Measurements from ENCODE around the gene TBC1D2B.
"Not testable (repeated sequence)": the region's sequence is repeated elsewhere in the genome, so short reads cannot be mapped to it uniquely, and the experiment has no call there.

Gene TBC1D2B

DNA sequence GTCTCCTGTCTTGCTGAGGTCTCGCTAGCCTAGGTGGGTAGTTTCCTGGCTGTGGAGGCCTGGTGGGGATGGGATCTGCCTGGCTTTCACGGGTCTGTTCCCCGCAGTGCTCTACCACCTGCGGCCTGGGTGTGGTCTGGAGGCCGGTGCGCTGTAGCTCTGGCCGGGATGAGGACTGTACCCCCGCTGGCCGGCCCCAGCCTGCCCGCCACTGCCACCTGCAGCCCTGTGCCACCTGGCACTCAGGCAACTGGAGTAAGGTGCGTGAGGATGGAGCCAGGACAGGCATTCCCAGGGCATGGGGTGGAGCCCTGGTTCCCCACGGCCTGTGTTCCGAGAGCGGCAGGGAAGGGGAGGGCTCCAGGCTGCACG is 89.8 kb downstream of the TBC1D2B start:
- not testable (repeated sequence) for DNase-seq (ENCODE audit: low spot score)

- DNase-seq (ENCODE audit: low spot score), result no peak
These were observed 90.4 kb downstream of the TBC1D2B start for GRCh38 chr15:77986891-77987764.

GRCh38 chr15:77985931-77986480 is 91.5 kb downstream of the TBC1D2B start:
- no peak for DNase-seq (ENCODE audit: low spot score)

GRCh38 chr15:77985031-77985930 is 92.2 kb downstream of the TBC1D2B start:
- no peak for DNase-seq (ENCODE audit: low spot score)

DNA sequence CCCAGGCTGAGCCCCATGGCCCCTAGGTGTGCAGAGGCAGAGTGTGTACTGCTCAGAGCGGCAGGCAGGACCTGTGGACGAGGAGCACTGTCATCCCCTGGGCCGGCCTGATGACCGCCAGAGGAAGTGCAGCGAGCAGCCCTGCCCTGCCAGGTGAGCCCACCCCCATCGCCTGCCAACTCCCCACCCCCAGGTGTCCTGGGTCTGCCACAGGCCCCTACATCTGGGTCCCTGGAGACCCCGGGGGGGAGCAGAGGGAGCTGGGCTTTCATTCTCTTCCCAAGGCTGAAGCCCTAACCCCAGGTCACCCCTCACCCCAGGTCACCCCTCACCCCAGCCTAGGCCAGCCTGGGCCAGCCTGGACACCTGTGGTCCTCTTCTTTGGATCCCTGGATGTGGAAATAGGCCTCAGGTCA is 93.1 kb downstream of the TBC1D2B start:
- DNase-seq (ENCODE audit: low spot score), result no peak

- no peak for DNase-seq (ENCODE audit: low spot score)
These were observed 93.6 kb downstream of the TBC1D2B start for GRCh38 chr15:77983708-77984445.

DNA sequence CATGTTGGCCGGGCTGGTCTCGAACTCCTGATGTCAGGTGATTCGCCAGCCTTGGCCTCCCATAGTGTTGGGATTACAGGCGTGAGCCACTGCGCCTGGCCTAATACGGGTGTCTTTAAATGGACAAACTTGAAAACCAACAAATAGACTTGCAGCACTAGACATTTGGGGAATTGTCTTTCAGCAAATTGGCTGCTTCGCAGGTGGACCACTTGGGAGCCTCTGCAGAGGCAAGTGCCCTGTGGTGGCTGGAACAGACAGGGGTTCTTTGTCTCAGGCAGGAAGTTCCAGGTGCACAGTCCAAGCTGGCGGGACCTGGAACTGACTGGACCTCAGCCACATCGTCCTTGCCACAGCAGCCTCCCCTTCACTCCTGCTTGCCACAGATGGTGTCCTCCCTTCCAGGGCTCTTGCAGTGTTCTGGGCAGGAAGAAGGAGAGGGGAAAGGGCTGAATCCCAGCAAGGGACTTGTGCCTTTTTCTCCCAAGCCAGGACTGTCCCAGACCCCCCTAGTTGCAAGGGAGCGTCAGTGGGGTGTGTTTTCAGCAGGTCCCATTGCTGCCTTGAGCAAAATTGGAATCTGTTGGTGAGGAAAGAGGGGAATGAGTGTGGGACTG is 94.3 kb downstream of the TBC1D2B start:
- no peak for DNase-seq (ENCODE audit: low spot score)

DNA sequence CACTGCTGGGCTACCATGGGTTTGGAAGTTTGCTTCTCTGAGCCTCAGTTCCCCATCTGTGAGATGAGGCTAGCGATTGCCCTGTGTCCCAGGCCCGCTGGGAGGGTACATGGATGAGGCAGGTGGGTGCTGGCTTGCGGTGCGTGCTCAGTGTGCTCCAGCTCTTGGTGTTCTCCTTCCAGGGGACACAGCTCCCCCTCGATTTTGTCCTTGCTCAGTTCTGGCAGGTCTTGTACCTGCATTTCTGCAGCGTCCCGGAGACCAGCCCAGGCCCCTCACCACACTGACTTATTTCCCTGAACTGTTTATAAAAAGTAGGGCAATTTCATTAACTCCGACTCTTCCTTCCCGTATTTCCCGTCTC is 95.4 kb downstream of the TBC1D2B start:
- DNase-seq (ENCODE audit: low spot score), result no peak

DNA sequence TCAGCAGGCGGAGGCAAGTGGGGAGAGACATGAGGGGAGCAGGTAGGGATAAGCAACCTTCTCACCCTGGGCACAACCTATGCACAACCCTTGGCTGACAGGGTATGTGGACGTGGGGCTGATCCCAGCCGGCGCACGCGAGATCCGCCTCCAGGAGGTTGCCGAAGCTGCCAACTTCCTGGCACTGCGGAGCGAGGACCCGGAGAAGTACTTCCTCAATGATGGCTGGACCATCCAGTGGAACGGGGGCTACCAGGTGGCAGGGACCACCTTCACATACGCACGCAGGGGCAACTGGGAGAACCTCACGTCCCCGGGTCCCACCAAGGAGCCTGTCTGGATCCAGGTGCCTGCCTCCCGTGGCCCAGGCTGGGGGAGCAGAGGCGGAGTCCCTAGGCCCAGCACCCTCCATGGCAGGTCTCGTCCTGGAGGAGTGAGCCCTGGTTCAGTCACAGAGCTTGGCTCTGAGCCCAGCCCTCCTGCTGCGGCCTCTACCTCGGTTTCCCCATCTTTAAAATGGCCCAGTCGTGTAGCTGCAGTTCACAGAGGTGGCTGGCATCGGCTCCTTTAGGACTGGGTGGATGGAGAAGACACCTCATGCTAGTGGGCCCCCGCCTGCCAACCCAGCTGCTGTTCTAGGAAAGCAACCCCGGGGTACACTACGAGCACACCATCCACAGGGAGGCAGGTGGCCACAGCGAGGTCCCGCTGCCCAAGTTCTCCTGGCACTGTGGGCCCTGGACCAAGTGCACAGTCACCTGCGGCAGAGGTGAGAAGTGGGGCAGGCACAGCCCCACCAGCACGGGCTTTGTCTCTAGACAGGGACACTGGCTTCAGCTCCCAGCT is 96.0 kb downstream of the TBC1D2B start:
- no peak for DNase-seq (ENCODE audit: low spot score)

DNA sequence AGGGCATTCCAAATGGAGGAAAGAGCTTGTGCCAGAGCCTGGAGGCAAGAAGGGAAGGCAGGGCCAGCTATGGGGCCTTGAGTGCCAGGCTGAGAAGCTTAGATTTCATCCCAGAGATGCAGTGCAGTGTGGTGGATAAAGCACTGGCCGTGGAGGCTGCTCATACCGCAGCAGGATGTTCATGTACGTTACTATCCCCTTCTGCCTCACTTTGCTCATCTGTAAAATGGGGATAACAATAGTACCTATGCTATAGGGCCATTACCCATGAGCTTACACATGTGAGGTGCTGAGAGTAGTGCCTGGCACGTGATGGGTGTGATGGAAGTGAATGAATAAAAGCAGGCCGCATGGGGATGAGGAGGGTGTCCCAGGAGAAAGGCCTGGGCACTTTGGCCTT is 96.8 kb downstream of the TBC1D2B start:
- DNase-seq (ENCODE audit: low spot score), result not testable (repeated sequence)

DNA sequence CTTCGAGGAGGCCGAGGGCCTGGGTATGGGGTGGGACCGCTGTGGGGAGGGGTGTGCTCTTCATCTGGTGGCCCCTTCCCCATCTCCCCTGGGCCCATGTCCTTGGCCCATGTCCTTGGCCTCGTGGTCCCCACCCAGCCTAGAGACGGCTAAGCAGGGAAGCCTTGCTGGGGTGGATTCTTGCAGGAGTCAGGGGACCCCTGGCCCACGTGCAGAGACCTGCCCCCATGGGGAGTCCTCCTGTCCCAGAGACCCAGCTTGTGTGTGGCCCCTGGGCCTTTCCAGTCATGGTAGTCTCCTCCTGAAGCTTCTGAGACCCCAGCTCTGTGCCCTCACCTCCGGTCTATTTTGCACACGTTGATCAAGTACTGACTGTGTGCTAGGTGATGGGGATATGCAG is 97.4 kb downstream of the TBC1D2B start:
- DNase-seq (ENCODE audit: low spot score), result no peak

DNA sequence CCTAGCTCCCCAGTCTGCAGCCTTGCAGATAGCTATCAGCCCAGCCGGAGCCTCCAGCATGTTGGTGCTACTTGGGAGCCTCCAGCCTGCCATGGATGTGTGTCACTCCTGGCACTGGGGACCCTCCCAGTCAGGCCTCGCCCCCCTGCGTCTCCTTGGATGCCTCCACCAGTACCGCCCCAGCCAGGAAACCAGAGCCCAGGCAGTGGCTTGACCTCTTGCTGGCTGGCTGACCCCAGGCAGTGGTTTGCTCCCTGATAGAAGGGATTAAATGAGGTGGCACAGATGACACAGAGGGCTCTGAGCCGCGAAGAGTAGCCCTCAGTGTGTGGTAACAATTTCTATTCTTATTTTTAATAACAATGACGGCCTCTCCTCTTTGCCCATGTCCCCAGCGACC is 98.4 kb downstream of the TBC1D2B start:
- not testable (repeated sequence) for DNase-seq (ENCODE audit: low spot score)

DNA sequence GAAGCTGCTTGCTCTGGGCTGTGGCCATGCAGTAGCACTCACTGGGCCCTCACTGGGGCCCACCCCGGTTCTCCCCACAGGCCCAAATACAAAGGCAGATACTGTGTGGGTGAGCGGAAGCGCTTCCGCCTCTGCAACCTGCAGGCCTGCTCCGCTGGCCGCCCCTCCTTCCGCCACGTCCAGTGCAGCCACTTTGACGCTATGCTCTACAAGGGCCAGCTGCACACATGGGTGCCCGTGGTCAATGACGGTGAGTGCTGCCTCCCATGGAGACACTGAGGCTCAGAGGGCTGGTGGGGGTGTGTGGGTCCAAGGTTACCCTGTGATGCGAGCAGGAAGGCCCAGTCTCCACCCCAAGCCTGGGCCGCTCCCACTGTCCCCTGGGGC is 98.8 kb downstream of the TBC1D2B start:
- DNase-seq (ENCODE audit: low spot score), result not testable (repeated sequence)

- DNase-seq (ENCODE audit: low spot score), result not testable (repeated sequence)
These were observed 99.4 kb downstream of the TBC1D2B start for GRCh38 chr15:77977903-77978758.

- not testable (repeated sequence) for DNase-seq (ENCODE audit: low spot score)
These were observed 100.6 kb downstream of the TBC1D2B start for GRCh38 chr15:77976760-77977525.

DNA sequence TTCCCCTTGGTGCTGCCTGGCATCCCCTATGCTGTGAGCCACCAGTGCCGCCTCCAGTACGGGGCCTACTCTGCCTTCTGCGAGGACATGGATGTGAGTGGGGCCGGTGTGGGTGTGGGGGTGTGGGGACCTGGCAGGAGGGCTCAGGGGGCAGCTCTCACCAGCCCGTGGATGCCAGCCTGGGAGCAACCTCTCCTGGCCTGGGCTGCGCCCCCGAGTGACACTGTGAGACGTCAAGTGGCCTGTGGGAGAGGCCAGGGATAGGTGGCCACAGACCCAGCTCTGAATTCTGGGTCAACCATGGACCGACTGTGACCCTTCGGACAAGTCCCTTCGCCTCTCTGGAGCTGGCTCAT is 101.4 kb downstream of the TBC1D2B start:
- not testable (repeated sequence) for DNase-seq (ENCODE audit: low spot score)

DNA sequence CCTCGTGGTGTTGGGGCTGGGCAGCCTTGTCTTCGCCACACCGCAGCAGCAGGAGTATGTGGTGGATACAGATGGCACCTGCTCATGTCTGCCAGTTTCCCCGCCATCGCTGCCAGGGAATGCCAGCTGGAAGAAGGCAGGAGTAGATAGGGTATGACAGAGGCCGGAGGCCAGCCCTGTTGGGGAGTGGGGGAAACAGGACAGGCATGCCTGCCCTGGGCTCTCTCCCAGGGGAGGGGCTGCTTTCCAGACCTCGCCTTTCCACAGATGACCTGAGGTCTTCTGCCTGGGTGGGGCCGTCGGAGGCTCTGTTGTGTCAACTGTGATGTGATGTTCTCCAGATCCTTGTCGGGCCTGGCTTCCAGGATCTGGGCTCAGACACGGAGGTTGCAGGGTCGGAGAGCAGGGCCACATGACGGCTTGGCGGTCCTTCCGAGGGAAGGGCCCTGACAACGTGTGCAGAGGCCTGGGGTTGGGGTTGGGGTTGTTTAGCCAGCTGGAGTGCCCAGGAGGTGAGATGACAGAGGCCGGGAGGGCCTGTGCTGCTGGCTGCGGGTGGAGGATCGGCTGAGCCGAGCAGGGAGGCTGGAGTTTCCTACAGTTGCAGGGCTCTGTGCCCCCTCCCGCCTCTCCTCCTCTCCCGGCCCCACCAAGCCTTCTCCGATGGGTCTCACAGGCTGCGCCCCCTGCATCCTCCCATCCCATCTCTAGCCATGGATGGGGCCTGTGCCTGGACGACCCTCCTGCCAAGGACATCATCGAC is 102.0 kb downstream of the TBC1D2B start:
- no peak for DNase-seq (ENCODE audit: low spot score)
